ENCODE results near the gene PDLIM7.
"Not testable (repeated sequence)": the region's sequence is repeated elsewhere in the genome, so short reads cannot be mapped to it uniquely, and the experiment has no call there.

Gene PDLIM7

GRCh38 chr5:177489119-177489716, 8.2 kb downstream of the PDLIM7 start:
- DNase-seq: no peak

- DNase-seq: no peak
Measured at GRCh38 chr5:177487975-177488374, 9.4 kb downstream of the PDLIM7 start.

GRCh38 chr5:177487144-177487543, 10.3 kb downstream of the PDLIM7 start:
- DNase-seq: no peak

- no peak for DNase-seq
Measured at GRCh38 chr5:177486256-177486655, 11.1 kb downstream of the PDLIM7 start.

GRCh38 chr5:177485753-177486152, 11.7 kb downstream of the PDLIM7 start:
- not testable (repeated sequence) for DNase-seq

GRCh38 chr5:177484902-177485549, 12.4 kb downstream of the PDLIM7 start:
- no peak for DNase-seq

GRCh38 chr5:177483994-177484901, 13.2 kb downstream of the PDLIM7 start:
- no peak for DNase-seq

GRCh38 chr5:177483042-177483441, 14.4 kb downstream of the PDLIM7 start:
- DNase-seq: no peak

GRCh38 chr5:177482359-177482795, 15.0 kb downstream of the PDLIM7 start:
- DNase-seq: no peak

GRCh38 chr5:177479774-177480173, 17.6 kb downstream of the PDLIM7 start:
- DNase-seq: no peak

- peak; percentile 59 for DNase-seq
Measured at GRCh38 chr5:177478711-177479646, 18.4 kb downstream of the PDLIM7 start.

GRCh38 chr5:177477701-177478477, 19.5 kb downstream of the PDLIM7 start:
- no peak for DNase-seq

- no peak for DNase-seq
Measured at GRCh38 chr5:177476531-177477233, 20.7 kb downstream of the PDLIM7 start.

GRCh38 chr5:177475563-177476427, 21.6 kb downstream of the PDLIM7 start:
- DNase-seq: no peak

- DNase-seq: no peak
Measured at GRCh38 chr5:177474846-177475562, 22.4 kb downstream of the PDLIM7 start.

GRCh38 chr5:177474002-177474476, 23.4 kb downstream of the PDLIM7 start:
- no peak for DNase-seq

GRCh38 chr5:177473443-177474001, 23.9 kb downstream of the PDLIM7 start, which contains the start of gene DBN1:
TSS of gene DBN1 (minus strand) at chr5:177473634. CDS start at chr5:177473521, 113 bp downstream.
- no peak for DNase-seq
